ENCODE measurements around the gene KCND3.

The KCND3 gene

DNA sequence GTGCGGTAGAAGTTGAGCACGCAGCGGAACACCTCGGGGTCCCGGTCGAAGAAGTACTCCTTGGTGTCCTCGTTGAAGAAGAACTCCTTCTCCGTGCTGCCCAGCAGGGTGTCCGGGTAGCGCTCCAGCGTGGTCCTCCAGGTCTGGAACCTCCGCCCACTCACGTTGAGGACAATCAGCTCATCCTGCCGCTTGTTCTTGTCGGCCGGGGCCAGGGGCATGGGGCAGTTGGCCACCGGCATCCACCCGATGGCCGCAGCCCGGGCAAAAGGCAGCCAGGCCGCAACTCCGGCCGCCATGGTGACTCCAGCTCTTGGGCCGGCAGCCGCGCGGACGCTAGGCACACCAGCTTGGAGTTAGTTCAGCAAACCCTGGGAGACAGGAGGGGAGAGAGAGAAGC, 7.0 kb downstream of the KCND3 start:
- no peak for DNase-seq (ENCODE audit: low read depth)
- TF ChIP-seq POLR2A (IDR thresholded peaks at IDR 0.05; ENCODE audit: extremely low read depth, insufficient read length) = no peak
- no peak for TF ChIP-seq CTCF (IDR thresholded peaks at IDR 0.05; ENCODE audit: low read depth, low read length)
- TF ChIP-seq MYC (IDR thresholded peaks at IDR 0.05; ENCODE audit: low read depth, low read length) = no peak
- TF ChIP-seq MAX (IDR thresholded peaks at IDR 0.05; ENCODE audit: low read depth, low read length) = no peak
- no peak overlapping the region for H3K4me3 ChIP-seq (ENCODE audit: low read depth, low read length)

DNA sequence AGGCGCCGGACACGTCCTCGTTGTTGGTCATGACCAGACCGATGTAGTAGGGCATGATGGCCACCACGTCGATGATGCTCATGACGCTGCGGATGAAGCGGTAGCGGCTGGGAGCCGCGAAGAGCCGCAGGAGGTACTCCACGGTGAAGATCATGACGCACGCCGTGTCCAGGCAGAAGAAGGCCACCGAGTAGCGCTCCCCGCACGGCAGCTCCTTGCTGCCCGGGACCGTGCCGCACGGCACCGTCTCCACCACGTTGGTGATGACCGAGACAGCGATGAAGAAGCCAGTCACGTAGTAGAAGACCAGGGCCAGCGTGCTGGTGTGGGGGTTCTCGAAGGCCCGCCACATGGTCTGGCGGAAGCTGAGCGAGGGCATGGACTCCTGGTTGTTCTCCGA, 7.6 kb downstream of the KCND3 start:
- H3K4me3 ChIP-seq (ENCODE audit: low read depth, low read length) = no peak overlapping the region
- DNase-seq (ENCODE audit: low read depth) = no peak
- TF ChIP-seq MAX (IDR thresholded peaks at IDR 0.05; ENCODE audit: low read depth, low read length) (no peak), CTCF (IDR thresholded peaks at IDR 0.05; ENCODE audit: low read depth, low read length) (no peak), POLR2A (IDR thresholded peaks at IDR 0.05; ENCODE audit: extremely low read depth, insufficient read length) (no peak), MYC (IDR thresholded peaks at IDR 0.05; ENCODE audit: low read depth, low read length) (no peak)

- H3K4me3 ChIP-seq (ENCODE audit: low read depth, low read length) = no peak overlapping the region
- no peak for TF ChIP-seq MYC (IDR thresholded peaks at IDR 0.05; ENCODE audit: low read depth, low read length)
- no peak for TF ChIP-seq CTCF (IDR thresholded peaks at IDR 0.05; ENCODE audit: low read depth, low read length)
- no peak for TF ChIP-seq POLR2A (IDR thresholded peaks at IDR 0.05; ENCODE audit: extremely low read depth, insufficient read length)
- no peak for TF ChIP-seq MAX (IDR thresholded peaks at IDR 0.05; ENCODE audit: low read depth, low read length)
- no peak for DNase-seq (ENCODE audit: low read depth)
These were observed 8.4 kb downstream of the KCND3 start for GRCh38 chr1:111981090-111981489.

GRCh38 chr1:111980686-111981085, 8.8 kb downstream of the KCND3 start:
- no peak overlapping the region for H3K4me3 ChIP-seq (ENCODE audit: low read depth, low read length)
- DNase-seq (ENCODE audit: low read depth) = no peak
- no peak for TF ChIP-seq MAX (IDR thresholded peaks at IDR 0.05; ENCODE audit: low read depth, low read length)
- TF ChIP-seq POLR2A (IDR thresholded peaks at IDR 0.05; ENCODE audit: extremely low read depth, insufficient read length) = no peak
- no peak for TF ChIP-seq MYC (IDR thresholded peaks at IDR 0.05; ENCODE audit: low read depth, low read length)
- TF ChIP-seq CTCF (IDR thresholded peaks at IDR 0.05; ENCODE audit: low read depth, low read length) = no peak

- TF ChIP-seq MAX (IDR thresholded peaks at IDR 0.05; ENCODE audit: low read depth, low read length) (no peak), CTCF (IDR thresholded peaks at IDR 0.05; ENCODE audit: low read depth, low read length) (no peak), POLR2A (IDR thresholded peaks at IDR 0.05; ENCODE audit: extremely low read depth, insufficient read length) (no peak), MYC (IDR thresholded peaks at IDR 0.05; ENCODE audit: low read depth, low read length) (no peak)
- no peak overlapping the region for H3K4me3 ChIP-seq (ENCODE audit: low read depth, low read length)
- no peak for DNase-seq (ENCODE audit: low read depth)
These were observed 10.8 kb downstream of the KCND3 start for GRCh38 chr1:111978695-111979094.

DNA sequence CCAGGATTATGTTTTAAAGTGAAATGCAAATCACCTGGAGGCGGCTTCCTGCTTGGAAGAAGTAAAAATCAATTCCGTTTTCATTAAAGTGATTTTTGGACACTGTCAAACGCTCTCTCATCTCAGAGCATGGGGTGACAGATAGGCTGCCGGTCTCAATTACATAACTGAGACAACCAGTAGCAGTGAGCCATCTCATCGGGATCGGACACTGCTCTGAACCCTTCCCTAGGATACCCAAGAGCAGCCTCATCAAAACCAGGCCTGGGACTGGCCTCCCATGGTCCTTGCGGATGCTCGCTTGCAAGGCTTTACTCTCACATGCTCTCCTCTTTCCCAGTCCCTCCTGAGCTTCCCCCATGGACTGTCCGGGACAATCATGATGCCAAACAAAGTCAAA, 12.1 kb downstream of the KCND3 start:
- TF ChIP-seq MAX (IDR thresholded peaks at IDR 0.05; ENCODE audit: low read depth, low read length) (no peak), MYC (IDR thresholded peaks at IDR 0.05; ENCODE audit: low read depth, low read length) (no peak), CTCF (IDR thresholded peaks at IDR 0.05; ENCODE audit: low read depth, low read length) (no peak), POLR2A (IDR thresholded peaks at IDR 0.05; ENCODE audit: extremely low read depth, insufficient read length) (no peak)
- H3K4me3 ChIP-seq (ENCODE audit: low read depth, low read length) = no peak overlapping the region
- no peak for DNase-seq (ENCODE audit: low read depth)

Measured in NB4 (cell line).